Left ventricle myocardium superior (tissue), 1 donor: ENCODE results near the gene ADAD2. TPM values are rescaled to one million over a fixed set of nuclear protein-coding genes. Genes with fewer than 3 reads are reported as not detected.
A peak's percentile ranks its signal among the peaks of the same experiment; 100 is the strongest.

Experiments
- ATAC-seq: fragments of 200-7000 bp; cut with Tn5 transposase; one replicate; pipeline ENCODE4 v1.9.1; 2020; ENCODE audit warnings: mild to moderate bottlenecking, moderate library complexity
- DNase-seq: peaks from one replicate; pipeline ENCODE4 v3.0.0-alpha.2; 2020
- intact Hi-C: fragments of 100-400 bp; cut with micrococcal nuclease; formaldehyde crosslinking; loops from one replicate; pipeline ENCODE4 v1.11.0; 2022
- long read RNA-seq: library from polyadenylated mRNA; unstranded; transcript quantifications from one replicate; pipeline ENCODE4 v2.0.0, GENCODE V29; 2021
- total RNA-seq: library from RNA; stranded (reverse); fragmentation: NEBNext Ultra II Directional; extraction: Animal tissue kit (Norgen Biotek cat#: 25700); gene quantifications from one replicate; pipeline ENCODE4 v1.2.1, GENCODE V29; 2021
- donor health status: DM: no; HTN: yes; CAD: no; lungs with severe emphysema.

The ADAD2 gene
- not detected for total RNA-seq
- long read RNA-seq = 0 reads

GRCh38 chr16:84190731-84191388 lies at the start of gene ADAD2:
TSS of gene ADAD2 (plus strand) at chr16:84191157. CDS start at chr16:84191231, 74 bp downstream.
- ATAC-seq (no peak), DNase-seq (no peak)
- intact Hi-C loops = no loop called here

GRCh38 chr16:84143081-84143480 lies 47.9 kb upstream of the ADAD2 start:
- intact Hi-C loops = no loop called here
- ATAC-seq = no peak

GRCh38 chr16:84143784-84144199 lies 47.2 kb upstream of the ADAD2 start:
- no peak for DNase-seq
- ATAC-seq = no peak
- intact Hi-C loops = no loop called here

More at GRCh38 chr16:84143081-84143480, 47.9 kb upstream of the ADAD2 start:
- DNase-seq = no peak

- ATAC-seq (peak; percentile 51), DNase-seq (peak; percentile 46)
- intact Hi-C loops = no loop called here
Observed at GRCh38 chr16:84144209-84144858, 46.6 kb upstream of the ADAD2 start.

- ATAC-seq (peak; percentile 96), DNase-seq (peak; percentile 95)
- intact Hi-C loops = no loop called here
Observed at GRCh38 chr16:84144859-84145639, 45.9 kb upstream of the ADAD2 start, which contains the start of the genes DNAAF1 and HSDL1. TSS of gene DNAAF1 (plus strand) at chr16:84145308. CDS start at chr16:84145441, 133 bp downstream. TSS of gene HSDL1 (minus strand) at chr16:84145177. CDS start at chr16:84131321, 13,856 bp downstream.

GRCh38 chr16:84150926-84151325 lies 40.0 kb upstream of the ADAD2 start:
- DNase-seq (no peak), ATAC-seq (no peak)
- intact Hi-C loops = no loop called here

- ATAC-seq (no peak), DNase-seq (no peak)
- intact Hi-C loops = no loop called here
Observed at GRCh38 chr16:84153660-84154214, 37.2 kb upstream of the ADAD2 start.

- DNase-seq (no peak), ATAC-seq (no peak)
- intact Hi-C loops = no loop called here
Observed at GRCh38 chr16:84155226-84155625, 35.7 kb upstream of the ADAD2 start.

- intact Hi-C loops = no loop called here
- DNase-seq = no peak
- no peak for ATAC-seq
Observed at GRCh38 chr16:84155771-84156170, 35.2 kb upstream of the ADAD2 start.

GRCh38 chr16:84156342-84156784 lies 34.6 kb upstream of the ADAD2 start:
- DNase-seq = no peak
- no peak for ATAC-seq
- intact Hi-C loops = no loop called here

- DNase-seq (no peak), ATAC-seq (no peak)
- intact Hi-C loops = no loop called here
Observed at GRCh38 chr16:84159007-84159406, 31.9 kb upstream of the ADAD2 start.

GRCh38 chr16:84159800-84160199 lies 31.2 kb upstream of the ADAD2 start:
- ATAC-seq (no peak), DNase-seq (no peak)
- intact Hi-C loops = no loop called here

GRCh38 chr16:84161037-84161436 lies 29.9 kb upstream of the ADAD2 start:
- DNase-seq = no peak
- ATAC-seq = no peak
- intact Hi-C loops = no loop called here

- ATAC-seq (no peak), DNase-seq (no peak)
- intact Hi-C loops = no loop called here
Observed at GRCh38 chr16:84161801-84162200, 29.2 kb upstream of the ADAD2 start.

GRCh38 chr16:84165746-84166145 lies 25.2 kb upstream of the ADAD2 start:
- ATAC-seq (no peak), DNase-seq (no peak)
- intact Hi-C loops = no loop called here

GRCh38 chr16:84166796-84167695 lies 23.9 kb upstream of the ADAD2 start:
- DNase-seq (no peak), ATAC-seq (no peak)
- intact Hi-C loops = no loop called here

- intact Hi-C loops = no loop called here
- ATAC-seq (no peak), DNase-seq (no peak)
Observed at GRCh38 chr16:84169765-84170310, 21.1 kb upstream of the ADAD2 start.

- intact Hi-C loops = no loop called here
- ATAC-seq (no peak), DNase-seq (no peak)
Observed at GRCh38 chr16:84174396-84174795, 16.6 kb upstream of the ADAD2 start.
